ENCODE measurements around the gene NDUFS1.
A peak's percentile ranks its signal among the peaks of the same experiment; 100 is the strongest.

Gene NDUFS1

DNA sequence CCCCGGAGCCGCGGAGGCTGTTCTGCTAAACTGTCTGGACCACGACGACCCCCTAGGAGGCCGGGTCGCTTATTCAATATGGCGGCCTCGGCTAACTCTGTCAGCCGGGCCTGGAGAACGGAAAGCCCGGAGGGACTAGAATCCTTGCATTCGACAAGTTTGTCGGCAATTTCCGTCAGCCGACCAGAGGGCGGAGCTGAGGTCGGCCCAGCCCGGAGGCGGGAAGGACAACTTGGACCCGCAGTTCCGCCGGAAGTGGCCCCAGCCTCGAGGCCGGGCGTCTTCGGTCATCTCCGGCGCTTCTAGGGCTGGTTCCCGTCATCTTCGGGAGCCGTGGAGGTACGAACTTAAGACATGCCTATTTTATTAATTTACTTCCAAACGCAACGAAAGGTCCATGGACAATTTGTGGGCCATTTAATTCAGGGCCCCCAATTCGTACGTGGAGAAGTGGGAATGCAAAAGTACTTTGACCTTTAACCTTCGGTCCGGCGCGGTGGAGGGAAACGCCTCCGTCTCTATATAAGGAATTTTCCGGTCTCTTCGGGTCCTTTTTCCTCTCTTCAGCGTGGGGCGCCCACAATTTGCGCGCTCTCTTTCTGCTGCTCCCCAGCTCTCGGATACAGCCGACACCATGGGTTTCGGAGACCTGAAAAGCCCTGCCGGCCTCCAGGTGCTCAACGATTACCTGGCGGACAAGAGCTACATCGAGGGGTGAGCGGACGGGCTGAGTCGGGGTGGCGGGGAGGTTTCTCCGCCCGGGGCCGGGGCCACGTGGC, at the start of gene NDUFS1, which contains the start of gene EEF1B2:
NDUFS1 (minus strand) TSS at position 99 of the 779 bp plus-strand sequence. CDS start 5,766 bp downstream, outside the sequence.
EEF1B2 (plus strand) TSS at position 550 of the 779 bp plus-strand sequence; CDS start at position 635, 85 bp downstream.
- TF ChIP-seq GATA3 (IDR thresholded peaks at IDR 0.05; ENCODE audit: low read depth, low read length) (no peak), GATA2 (IDR thresholded peaks at IDR 0.05; ENCODE audit: low read depth, low read length) (no peak)

DNA sequence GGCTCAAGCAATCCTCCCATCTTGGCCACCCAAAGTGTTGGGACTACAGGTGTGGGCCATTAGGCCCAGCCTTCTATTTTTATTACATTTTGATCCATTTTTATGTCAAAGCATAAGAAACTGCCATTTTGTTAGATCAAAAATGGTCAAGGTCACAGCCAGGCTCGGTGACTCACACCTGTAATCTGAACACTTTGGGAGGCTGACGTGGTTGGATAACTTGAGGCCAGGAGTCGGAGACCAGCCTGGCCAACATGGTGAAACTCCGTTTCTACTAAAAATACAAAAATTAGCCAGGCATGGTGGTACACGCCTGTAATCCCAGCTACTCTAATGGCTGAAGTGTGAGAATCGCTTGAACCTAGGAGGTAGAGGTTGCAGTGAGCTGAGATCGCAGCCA, 49.7 kb upstream of the NDUFS1 start:
- TF ChIP-seq GATA2 (IDR thresholded peaks at IDR 0.05; ENCODE audit: low read depth, low read length) = no peak
- TF ChIP-seq GATA3 (IDR thresholded peaks at IDR 0.05; ENCODE audit: low read depth, low read length) = no peak

DNA sequence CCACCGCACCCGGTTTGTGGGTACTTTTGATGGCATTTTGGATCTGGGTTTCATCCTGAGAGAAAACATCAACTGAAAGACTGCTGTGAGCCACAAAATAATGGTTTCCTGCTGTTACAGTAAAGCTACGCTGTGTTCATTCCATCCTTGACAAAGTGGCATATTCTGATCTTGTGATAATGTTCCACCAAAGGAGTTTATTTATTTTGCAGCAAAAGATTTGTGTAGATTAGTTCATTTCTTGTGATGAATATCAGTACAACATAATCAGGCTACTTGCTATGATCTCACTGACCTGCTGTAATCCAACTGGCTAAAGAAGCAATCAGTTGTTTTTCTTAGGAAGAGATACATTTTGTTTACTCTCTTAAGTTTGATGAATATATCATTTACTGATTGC, 45.5 kb upstream of the NDUFS1 start:
- TF ChIP-seq GATA2 (IDR thresholded peaks at IDR 0.05; ENCODE audit: low read depth, low read length) (peak; percentile 57; the same call in 1 of the 2 replicates), GATA3 (IDR thresholded peaks at IDR 0.05; ENCODE audit: low read depth, low read length) (peak; percentile 67)

DNA sequence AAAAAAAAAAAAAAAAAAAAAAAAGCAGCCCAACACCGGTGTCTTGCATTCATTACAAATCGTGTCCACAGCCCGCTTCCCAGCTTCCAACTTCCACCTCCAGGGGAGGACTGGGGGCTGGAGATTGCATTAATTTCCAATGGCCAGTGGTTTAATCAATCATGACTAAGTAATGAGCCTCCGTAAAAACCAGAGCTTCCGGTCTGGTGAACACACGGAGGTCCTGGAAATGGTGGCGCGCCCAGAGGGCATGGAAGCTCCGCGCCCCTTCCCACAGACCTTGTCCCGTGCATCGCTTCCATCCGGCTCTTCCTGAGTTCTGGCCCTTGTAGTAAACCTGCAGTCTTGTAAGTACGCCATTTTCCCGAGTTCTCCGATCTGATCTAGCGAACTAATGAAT, 44.1 kb upstream of the NDUFS1 start:
- TF ChIP-seq GATA3 (IDR thresholded peaks at IDR 0.05; ENCODE audit: low read depth, low read length) (no peak), GATA2 (IDR thresholded peaks at IDR 0.05; ENCODE audit: low read depth, low read length) (no peak)

DNA sequence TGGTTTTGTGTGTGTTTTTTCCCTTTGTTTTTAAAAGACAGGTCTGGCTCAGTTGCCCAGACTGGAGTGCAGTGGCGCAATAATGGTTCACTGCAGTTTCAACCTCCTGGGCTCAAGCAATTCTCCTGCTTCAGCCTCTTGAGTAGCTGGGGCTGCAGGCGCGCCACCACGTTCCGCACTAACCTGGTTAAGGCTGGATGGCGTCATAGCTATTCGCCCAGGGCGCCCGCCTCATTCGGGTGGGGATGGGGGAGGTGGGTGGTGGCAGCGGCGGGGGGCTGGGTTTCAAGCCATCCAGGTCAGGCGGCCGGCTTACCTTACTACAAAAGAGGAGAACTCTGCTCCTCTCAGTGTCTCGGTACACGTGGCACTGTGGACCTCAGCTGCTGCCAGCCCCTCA, 43.2 kb upstream of the NDUFS1 start:
- TF ChIP-seq GATA3 (IDR thresholded peaks at IDR 0.05; ENCODE audit: low read depth, low read length) = no peak
- no peak for TF ChIP-seq GATA2 (IDR thresholded peaks at IDR 0.05; ENCODE audit: low read depth, low read length)

DNA sequence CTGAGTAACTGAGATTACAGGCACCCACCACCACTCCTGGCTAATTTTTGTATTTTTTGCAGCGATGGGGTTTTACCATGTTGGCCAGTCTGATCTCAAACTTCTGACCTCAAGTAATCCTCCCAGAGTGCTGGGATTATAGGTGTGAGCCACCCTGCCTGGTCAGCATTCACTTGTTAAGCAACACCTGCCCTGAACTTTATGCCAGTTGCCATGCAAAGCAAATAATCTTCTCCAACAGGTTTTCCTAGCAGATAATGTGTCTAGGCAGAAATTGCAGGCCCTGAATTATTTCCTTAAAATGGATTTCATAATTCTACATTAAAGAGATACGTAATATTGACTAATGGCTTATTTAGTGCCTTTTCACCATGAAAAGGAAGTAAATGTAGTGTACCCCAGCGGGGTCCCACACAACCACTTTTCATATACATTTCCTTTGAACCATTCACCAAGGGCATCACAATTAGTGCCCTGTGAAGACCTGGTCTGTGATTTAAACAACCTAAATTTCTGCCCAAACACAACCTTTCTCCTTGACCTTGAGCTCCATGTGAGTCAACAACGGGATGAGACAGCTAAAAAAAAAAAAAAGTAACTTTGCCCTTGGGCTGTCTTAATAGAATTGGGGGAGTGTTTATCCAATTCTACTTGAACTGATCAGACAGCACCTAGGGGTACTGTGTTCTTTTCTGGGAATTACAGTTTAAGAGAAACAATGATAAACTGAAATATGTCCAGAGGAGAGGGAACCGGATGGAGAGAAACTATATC, 42.0 kb upstream of the NDUFS1 start:
- no peak for TF ChIP-seq GATA3 (IDR thresholded peaks at IDR 0.05; ENCODE audit: low read depth, low read length)
- TF ChIP-seq GATA2 (IDR thresholded peaks at IDR 0.05; ENCODE audit: low read depth, low read length) = no peak

DNA sequence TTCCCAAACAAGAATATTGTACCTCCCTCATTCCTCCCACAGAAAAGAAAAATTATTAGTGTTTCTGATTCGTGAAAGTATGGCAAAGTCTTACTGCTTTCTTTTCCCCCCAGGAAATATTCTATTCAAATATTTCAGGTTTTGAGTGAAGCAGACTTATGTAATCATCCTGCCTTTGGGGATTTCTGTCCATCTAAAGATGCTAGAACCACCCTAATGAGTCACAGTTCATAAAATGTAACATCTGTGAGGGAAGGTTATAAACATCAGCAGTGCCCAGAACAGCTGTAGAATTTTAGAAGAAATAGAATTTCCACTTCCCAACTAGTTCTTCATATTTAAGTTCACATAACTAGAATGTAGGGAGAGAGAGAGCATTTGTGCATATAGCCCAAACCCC, 39.4 kb upstream of the NDUFS1 start:
- TF ChIP-seq GATA2 (IDR thresholded peaks at IDR 0.05; ENCODE audit: low read depth, low read length) = no peak
- no peak for TF ChIP-seq GATA3 (IDR thresholded peaks at IDR 0.05; ENCODE audit: low read depth, low read length)

- TF ChIP-seq GATA3 (IDR thresholded peaks at IDR 0.05; ENCODE audit: low read depth, low read length) (no peak), GATA2 (IDR thresholded peaks at IDR 0.05; ENCODE audit: low read depth, low read length) (no peak)
Measured at GRCh38 chr2:206193671-206194357, 34.6 kb upstream of the NDUFS1 start.

DNA sequence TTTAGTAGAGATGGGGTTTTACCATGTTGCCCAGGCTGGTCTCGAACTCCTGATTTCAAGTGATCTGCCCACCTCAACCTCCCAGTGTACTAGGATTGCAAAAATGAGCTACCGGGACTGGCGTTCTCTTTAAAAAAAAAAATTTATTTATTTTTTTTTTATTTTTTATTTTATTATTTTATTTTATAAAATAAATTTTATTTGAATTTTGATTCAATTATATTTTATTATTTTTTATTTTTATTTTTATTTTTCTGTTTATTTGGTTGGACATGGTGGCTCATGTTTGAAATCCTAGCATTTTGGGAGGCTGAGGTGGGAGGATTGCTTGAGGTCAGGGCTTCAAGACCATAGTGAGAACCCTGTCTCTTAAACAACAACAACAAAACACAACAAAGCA, 32.9 kb upstream of the NDUFS1 start:
- no peak for TF ChIP-seq GATA3 (IDR thresholded peaks at IDR 0.05; ENCODE audit: low read depth, low read length)
- TF ChIP-seq GATA2 (IDR thresholded peaks at IDR 0.05; ENCODE audit: low read depth, low read length) = no peak

- TF ChIP-seq GATA2 (IDR thresholded peaks at IDR 0.05; ENCODE audit: low read depth, low read length) (no peak), GATA3 (IDR thresholded peaks at IDR 0.05; ENCODE audit: low read depth, low read length) (no peak)
Measured at GRCh38 chr2:206190689-206191088, 31.4 kb upstream of the NDUFS1 start.

DNA sequence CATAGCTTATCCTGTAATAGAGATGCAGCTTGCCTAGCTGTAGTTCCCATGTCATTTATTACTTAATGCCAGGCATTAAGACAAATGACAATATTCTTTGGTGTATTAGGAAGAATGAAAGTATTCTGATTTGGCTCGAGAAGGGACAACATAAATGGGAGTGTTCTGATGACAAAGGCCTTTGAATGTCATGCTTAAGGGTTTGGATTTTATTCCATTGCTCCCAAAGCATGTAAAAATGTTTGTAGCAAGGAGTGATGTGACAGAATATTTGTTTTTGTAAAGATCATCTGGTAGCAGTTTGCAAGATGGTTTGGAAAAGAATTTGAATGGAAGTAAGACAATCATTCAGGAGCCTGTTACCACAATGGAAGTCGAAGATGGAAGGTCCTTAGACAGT, 30.9 kb upstream of the NDUFS1 start:
- TF ChIP-seq GATA3 (IDR thresholded peaks at IDR 0.05; ENCODE audit: low read depth, low read length) = no peak
- no peak for TF ChIP-seq GATA2 (IDR thresholded peaks at IDR 0.05; ENCODE audit: low read depth, low read length)

- no peak for TF ChIP-seq GATA3 (IDR thresholded peaks at IDR 0.05; ENCODE audit: low read depth, low read length)
Measured at GRCh38 chr2:206189691-206190090, 30.4 kb upstream of the NDUFS1 start.

DNA sequence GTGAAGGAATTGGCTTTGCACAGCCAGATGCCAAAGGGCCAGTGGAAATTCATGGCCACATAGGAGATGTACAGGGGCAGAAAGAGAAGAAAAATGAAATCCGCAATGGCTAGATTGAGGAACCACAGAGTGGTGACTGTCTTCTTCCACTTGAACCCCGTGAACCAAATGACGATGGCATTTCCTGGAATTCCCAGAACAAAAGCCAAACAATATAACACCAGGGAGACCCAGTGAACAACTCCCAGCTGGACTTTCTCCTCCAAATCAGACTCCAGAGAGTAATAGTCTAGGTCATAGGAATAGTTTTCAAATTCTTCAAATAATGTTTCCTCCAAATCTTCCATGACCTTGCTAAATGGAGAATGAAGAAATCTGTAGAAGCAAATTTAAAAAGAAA, 17.7 kb upstream of the NDUFS1 start:
- no peak for TF ChIP-seq GATA3 (IDR thresholded peaks at IDR 0.05; ENCODE audit: low read depth, low read length)
- no peak for TF ChIP-seq GATA2 (IDR thresholded peaks at IDR 0.05; ENCODE audit: low read depth, low read length)

DNA sequence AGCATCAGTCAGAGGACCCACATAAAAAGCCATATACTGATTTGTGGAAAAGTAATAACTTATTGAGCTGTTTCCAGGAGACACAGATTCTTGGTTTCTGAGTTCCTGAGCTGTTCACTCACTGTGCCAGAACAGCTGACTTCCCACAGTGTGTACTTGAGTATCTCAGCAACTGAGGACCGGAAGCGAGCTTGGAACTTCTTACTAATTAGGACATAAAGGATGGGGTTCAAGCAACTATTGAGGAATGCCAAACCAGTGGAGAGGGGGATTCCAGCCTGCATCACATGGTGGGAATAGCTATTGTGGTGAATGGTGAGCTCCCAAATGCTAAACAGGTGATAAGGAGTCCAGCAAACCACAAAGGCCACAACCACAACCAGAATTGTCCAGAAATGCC, 16.9 kb upstream of the NDUFS1 start:
- TF ChIP-seq GATA3 (IDR thresholded peaks at IDR 0.05; ENCODE audit: low read depth, low read length) (no peak), GATA2 (IDR thresholded peaks at IDR 0.05; ENCODE audit: low read depth, low read length) (no peak)
